Naive B cell (primary cell): ENCODE data around the gene MICAL3. TPM values are rescaled to one million over a fixed set of nuclear protein-coding genes. Genes with fewer than 3 reads are reported as not detected.

Experiments
- ATAC-seq, 2 donors: fragments of 150-1000 bp; cut with Tn5 transposase; 2 replicates each; pipeline ENCODE4 v1.10.0; 2021; ENCODE audit warnings: low read depth in 2 of 2, mild to moderate bottlenecking in 2 of 2, moderate library complexity in 2 of 2
- DNase-seq: peaks from one replicate; pipeline ENCODE4 v3.0.0; 2022
- H3K27ac Mint-ChIP-seq, 6 donors: one replicate each; pipeline ENCODE4 v1.8.0; 2020 to 2022; ENCODE audit warnings: mild to moderate bottlenecking in 6 of 6, mixed read lengths in 6 of 6, moderate library complexity in 5 of 6, inconsistent platforms in 2 of 6
- H3K27me3 Mint-ChIP-seq, 3 donors: one replicate each; pipeline ENCODE4 v1.8.0; 2021 to 2022; ENCODE audit warnings: mixed read lengths in 3 of 3, mild to moderate bottlenecking in 1 of 3
- H3K36me3 Mint-ChIP-seq, 2 donors: one replicate each; pipeline ENCODE4 v1.8.0; 2020 to 2022; ENCODE audit warnings: mixed read lengths in 2 of 2, inconsistent platforms in 1 of 2, mild to moderate bottlenecking in 1 of 2
- H3K4me1 Mint-ChIP-seq, 3 donors: one replicate each; pipeline ENCODE4 v1.8.0; 2020 to 2022; ENCODE audit warnings: mixed read lengths in 3 of 3, inconsistent platforms in 1 of 3, mild to moderate bottlenecking in 1 of 3, moderate library complexity in 1 of 3
- H3K4me3 Mint-ChIP-seq, 8 donors: one replicate each; pipeline ENCODE4 v1.8.0; 2020 to 2022; ENCODE audit warnings: mild to moderate bottlenecking in 8 of 8, mixed read lengths in 8 of 8, moderate library complexity in 8 of 8, inconsistent platforms in 2 of 8
- H3K9me3 Mint-ChIP-seq, 7 donors: one replicate each; pipeline ENCODE4 v1.8.0; 2020 to 2022; ENCODE audit warnings: mixed read lengths in 7 of 7, mild to moderate bottlenecking in 5 of 7, inconsistent platforms in 2 of 7, moderate library complexity in 1 of 7
- polyA plus RNA-seq, 6 donors: library from polyadenylated mRNA; unstranded; fragments of 300-500 nt; fragmentation: Illumina TruSeq; gene quantifications; one replicate each; pipeline ENCODE4 v1.2.3, GENCODE V29; 2021; ENCODE audit warnings: low read depth in 6 of 6

Gene MICAL3
- polyA plus RNA-seq, 6 donors from 2014 or later: 10.9 to 28.0 (median 15.6) TPM

DNA sequence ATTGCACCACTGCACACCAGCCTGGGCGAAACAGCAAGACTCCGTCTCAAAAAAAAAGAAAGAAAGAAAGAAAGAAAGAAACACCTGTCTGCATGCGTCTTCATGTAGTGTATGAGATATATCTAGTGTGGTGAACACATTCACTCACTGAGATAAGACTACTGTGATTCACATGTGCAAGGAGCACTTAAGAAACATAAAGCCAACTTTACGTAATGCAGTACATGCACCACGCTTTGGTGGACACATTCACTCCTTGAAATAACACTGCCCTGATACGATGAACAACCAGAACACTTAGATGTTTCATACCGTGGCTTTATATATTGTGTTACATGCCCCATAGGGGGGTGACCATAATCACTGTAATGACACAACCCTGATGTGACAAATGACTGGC is 96.0 kb downstream of the MICAL3 start:
- Mint-ChIP-seq H3K27me3 (no peaks in the 10 kb centered on the region), H3K4me3 (peak overlapping the region in 1 of 8 donors; percentile 4), H3K4me1 (peaks cover 28 to 74% (median 69%) of the 10 kb centered on the region in 3 donors), H3K9me3 (no peaks in the 10 kb centered on the region), H3K36me3 (peaks cover 0 to 5% of the 10 kb centered on the region in 2 donors), H3K27ac (peak overlapping the region in 1 of 6 donors; percentile 52)
- DNase-seq (no peak), ATAC-seq (no peak)

DNA sequence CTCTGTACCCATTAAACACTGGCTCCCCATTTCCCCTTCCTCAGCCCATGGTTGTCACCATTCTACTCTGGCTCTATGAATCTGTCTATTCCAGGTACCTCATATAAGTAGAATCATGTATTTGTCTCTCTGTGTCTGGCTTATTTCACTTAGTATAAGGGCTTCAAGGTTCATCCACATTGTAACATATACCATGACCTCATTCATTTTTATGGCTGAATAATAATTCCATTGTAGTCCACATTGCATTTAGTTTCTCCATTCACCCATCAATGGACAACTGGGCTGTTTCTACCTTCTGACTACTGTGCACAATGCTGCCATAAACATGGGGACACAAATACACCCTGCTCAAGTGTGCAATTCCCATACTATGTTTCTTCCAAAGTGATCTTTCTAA is 97.3 kb downstream of the MICAL3 start:
- Mint-ChIP-seq H3K27me3 (no peaks in the 10 kb centered on the region), H3K27ac (peak overlapping the region in 3 of 6 donors; percentile 40 to 70 (median 46)), H3K4me1 (peaks cover 14 to 70% (median 61%) of the 10 kb centered on the region in 3 donors), H3K9me3 (no peaks in the 10 kb centered on the region), H3K4me3 (peak overlapping the region in 3 of 8 donors; percentile 10 to 42 (median 40)), H3K36me3 (peaks cover 0 to 5% of the 10 kb centered on the region in 2 donors)
- DNase-seq (no peak), ATAC-seq (no peak)

- Mint-ChIP-seq H3K4me3 (peak overlapping the region in 1 of 8 donors; percentile 37), H3K27me3 (no peaks in the 10 kb centered on the region), H3K9me3 (no peaks in the 10 kb centered on the region), H3K36me3 (peaks cover 0 to 5% of the 10 kb centered on the region in 2 donors), H3K4me1 (peaks cover 9 to 70% (median 55%) of the 10 kb centered on the region in 3 donors), H3K27ac (peak overlapping the region in 3 of 6 donors; percentile 2 to 81 (median 46))
- DNase-seq (no peak), ATAC-seq (no peak)
Measured at GRCh38 chr22:17926516-17926915, 97.8 kb downstream of the MICAL3 start.

GRCh38 chr22:17925431-17925841 is 98.9 kb downstream of the MICAL3 start:
- Mint-ChIP-seq H3K4me1 (peaks cover 0 to 73% (median 46%) of the 10 kb centered on the region in 3 donors), H3K9me3 (no peaks in the 10 kb centered on the region), H3K27me3 (no peaks in the 10 kb centered on the region), H3K36me3 (peaks cover 0 to 5% of the 10 kb centered on the region in 2 donors), H3K4me3 (no peak overlapping the region), H3K27ac (peak overlapping the region in 1 of 6 donors; percentile 58)
- ATAC-seq (no peak), DNase-seq (no peak)

GRCh38 chr22:17924735-17925364 is 99.5 kb downstream of the MICAL3 start:
- Mint-ChIP-seq H3K4me1 (peaks cover 0 to 73% (median 40%) of the 10 kb centered on the region in 3 donors), H3K27ac (peak overlapping the region in 5 of 6 donors; percentile 6 to 69 (median 35)), H3K4me3 (peak overlapping the region in 1 of 8 donors; percentile 10), H3K9me3 (no peaks in the 10 kb centered on the region), H3K27me3 (no peaks in the 10 kb centered on the region), H3K36me3 (peaks cover 0 to 5% of the 10 kb centered on the region in 2 donors)
- ATAC-seq (no peak), DNase-seq (no peak)

DNA sequence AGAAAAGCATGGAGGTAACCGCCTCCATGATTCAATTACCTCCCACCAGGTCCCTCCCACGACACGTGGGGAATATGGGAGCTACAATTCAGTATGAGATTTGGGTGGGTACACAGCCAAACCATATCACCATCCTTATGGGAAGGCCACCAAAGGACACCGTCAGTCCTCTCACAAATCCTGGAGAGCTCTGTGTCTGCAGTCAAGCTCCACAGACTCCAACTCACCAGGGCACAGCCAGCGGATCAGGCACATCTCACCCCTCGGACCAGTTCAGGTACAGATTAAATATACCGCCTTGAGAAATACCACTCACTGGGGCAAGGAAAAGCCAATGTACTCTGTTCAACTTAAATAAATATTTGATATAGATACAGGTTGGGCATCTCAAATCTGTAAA is 100.3 kb downstream of the MICAL3 start:
- H3K4me1 Mint-ChIP-seq: peaks cover 0 to 73% (median 32%) of the 10 kb centered on the region in 3 donors
- H3K9me3 Mint-ChIP-seq: no peaks in the 10 kb centered on the region
- no peak for ATAC-seq
- peak overlapping the region in 3 of 6 donors; percentile 11 to 87 (median 74) for H3K27ac Mint-ChIP-seq
- no peak for DNase-seq
- H3K4me3 Mint-ChIP-seq: peak overlapping the region in 2 of 8 donors; percentile 26 to 49
- H3K27me3 Mint-ChIP-seq: no peaks in the 10 kb centered on the region
- H3K36me3 Mint-ChIP-seq: peaks cover 0 to 5% of the 10 kb centered on the region in 2 donors

DNA sequence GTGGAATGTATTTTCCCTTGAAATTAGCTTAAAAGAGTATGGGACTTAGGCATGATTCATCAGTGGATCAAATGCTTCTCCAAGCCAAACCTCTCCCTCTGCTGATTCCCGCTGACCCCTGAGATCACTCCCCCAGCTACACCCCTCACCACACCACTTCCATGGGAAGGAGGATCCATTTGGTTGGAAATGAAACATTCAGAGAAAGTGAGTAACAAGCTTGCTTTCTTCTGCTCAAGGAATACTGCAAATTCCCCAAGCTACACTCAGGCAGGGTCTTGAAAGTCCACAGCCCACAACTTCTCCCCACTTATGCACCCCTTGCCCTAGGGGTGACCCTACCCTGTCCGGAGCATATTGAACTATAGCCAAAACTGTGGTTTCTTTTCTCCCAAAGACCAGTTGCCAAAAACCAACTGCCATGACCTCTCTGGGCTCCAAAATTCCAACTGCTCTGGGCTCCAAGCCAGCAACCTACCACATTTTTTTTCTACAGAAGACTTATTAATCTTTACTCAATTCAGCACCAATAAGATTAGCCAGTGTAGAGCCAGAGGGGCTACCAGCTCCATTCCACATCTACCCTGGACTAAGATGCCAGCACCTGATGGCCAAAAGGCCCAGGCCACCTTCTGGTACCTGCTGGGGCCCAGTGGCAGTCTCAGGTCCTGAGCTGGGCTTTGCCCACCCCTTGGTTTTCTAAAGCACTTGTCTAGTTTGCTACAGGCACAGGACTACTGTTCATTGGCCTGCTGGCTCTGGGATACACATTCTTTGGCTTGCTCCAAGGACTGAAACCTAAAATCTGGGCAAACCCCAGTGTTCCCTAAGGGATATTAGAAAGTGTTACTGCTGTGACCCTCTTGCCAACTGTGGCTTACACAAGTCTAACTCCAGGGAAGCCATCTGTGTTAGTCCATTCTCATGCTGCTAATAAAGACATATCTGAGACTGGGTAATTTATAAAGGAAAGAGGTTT is 101.1 kb downstream of the MICAL3 start:
- peaks cover 0 to 5% of the 10 kb centered on the region in 2 donors for H3K36me3 Mint-ChIP-seq
- ATAC-seq (no peak), DNase-seq (no peak)
- H3K4me3 Mint-ChIP-seq: peak overlapping the region in 4 of 8 donors; percentile 6 to 41 (median 31)
- H3K27me3 Mint-ChIP-seq: no peaks in the 10 kb centered on the region
- H3K27ac Mint-ChIP-seq: peak overlapping the region in 5 of 6 donors; percentile 11 to 91 (median 79)
- no peaks in the 10 kb centered on the region for H3K9me3 Mint-ChIP-seq
- peaks cover 0 to 70% (median 28%) of the 10 kb centered on the region in 3 donors for H3K4me1 Mint-ChIP-seq

GRCh38 chr22:17921871-17922821 is 102.2 kb downstream of the MICAL3 start:
- H3K27me3 Mint-ChIP-seq: no peaks in the 10 kb centered on the region
- H3K27ac Mint-ChIP-seq: peak overlapping the region in 5 of 6 donors; percentile 56 to 94 (median 90)
- H3K36me3 Mint-ChIP-seq: no peaks in the 10 kb centered on the region
- no peaks in the 10 kb centered on the region for H3K9me3 Mint-ChIP-seq
- no peak for ATAC-seq
- peaks cover 0 to 63% (median 17%) of the 10 kb centered on the region in 3 donors for H3K4me1 Mint-ChIP-seq
- peak overlapping the region in 5 of 8 donors; percentile 27 to 81 (median 42) for H3K4me3 Mint-ChIP-seq
- DNase-seq: no peak

DNA sequence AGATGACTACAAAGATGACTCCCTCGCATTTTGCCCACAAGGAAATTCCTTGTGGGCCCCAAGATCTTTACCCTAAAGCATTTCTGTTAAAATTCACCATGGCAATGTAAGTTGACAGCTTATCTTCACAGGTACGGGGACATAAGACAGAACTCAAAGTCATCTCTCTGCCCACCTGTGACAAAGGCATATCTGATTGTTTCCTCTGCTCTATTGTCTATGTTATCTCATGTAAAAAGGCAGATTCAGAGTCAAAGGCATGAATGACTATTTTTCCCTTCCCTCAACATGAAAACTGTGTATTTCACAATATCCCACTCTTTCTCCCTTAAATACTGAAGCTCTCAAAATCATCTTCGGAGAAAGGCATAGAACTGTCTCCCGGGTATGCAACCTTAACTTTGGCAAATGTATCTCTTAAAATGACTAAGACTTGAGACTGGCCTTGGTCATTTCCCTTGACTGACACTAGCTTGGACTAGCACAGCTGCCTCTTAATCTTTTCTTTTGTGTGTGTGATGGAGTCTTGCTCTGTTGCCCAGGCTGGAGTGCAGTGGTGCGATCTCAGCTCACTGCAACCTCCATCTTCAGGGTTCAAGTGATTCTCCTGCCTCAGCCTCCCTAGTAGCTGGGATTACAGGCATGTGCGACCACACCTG is 103.2 kb downstream of the MICAL3 start:
- Mint-ChIP-seq H3K4me3 (peak overlapping the region in 6 of 8 donors; percentile 8 to 84 (median 48)), H3K9me3 (no peaks in the 10 kb centered on the region), H3K27ac (peak overlapping the region in 4 of 6 donors; percentile 59 to 93 (median 91)), H3K4me1 (peaks cover 0 to 53% (median 7%) of the 10 kb centered on the region in 3 donors), H3K27me3 (no peaks in the 10 kb centered on the region), H3K36me3 (no peaks in the 10 kb centered on the region)
- ATAC-seq (no peak), DNase-seq (no peak)

- ATAC-seq (peak; percentile 76 to 78), DNase-seq (peak; percentile 20)
- Mint-ChIP-seq H3K27ac (peak overlapping the region in 4 of 6 donors; percentile 59 to 92 (median 91)), H3K4me3 (peak overlapping the region in 6 of 8 donors; percentile 15 to 84 (median 68)), H3K4me1 (peaks cover 0 to 47% (median 0%) of the 10 kb centered on the region in 3 donors), H3K9me3 (no peaks in the 10 kb centered on the region), H3K27me3 (no peaks in the 10 kb centered on the region), H3K36me3 (no peaks in the 10 kb centered on the region)
Measured at GRCh38 chr22:17920145-17920605, 104.2 kb downstream of the MICAL3 start.

DNA sequence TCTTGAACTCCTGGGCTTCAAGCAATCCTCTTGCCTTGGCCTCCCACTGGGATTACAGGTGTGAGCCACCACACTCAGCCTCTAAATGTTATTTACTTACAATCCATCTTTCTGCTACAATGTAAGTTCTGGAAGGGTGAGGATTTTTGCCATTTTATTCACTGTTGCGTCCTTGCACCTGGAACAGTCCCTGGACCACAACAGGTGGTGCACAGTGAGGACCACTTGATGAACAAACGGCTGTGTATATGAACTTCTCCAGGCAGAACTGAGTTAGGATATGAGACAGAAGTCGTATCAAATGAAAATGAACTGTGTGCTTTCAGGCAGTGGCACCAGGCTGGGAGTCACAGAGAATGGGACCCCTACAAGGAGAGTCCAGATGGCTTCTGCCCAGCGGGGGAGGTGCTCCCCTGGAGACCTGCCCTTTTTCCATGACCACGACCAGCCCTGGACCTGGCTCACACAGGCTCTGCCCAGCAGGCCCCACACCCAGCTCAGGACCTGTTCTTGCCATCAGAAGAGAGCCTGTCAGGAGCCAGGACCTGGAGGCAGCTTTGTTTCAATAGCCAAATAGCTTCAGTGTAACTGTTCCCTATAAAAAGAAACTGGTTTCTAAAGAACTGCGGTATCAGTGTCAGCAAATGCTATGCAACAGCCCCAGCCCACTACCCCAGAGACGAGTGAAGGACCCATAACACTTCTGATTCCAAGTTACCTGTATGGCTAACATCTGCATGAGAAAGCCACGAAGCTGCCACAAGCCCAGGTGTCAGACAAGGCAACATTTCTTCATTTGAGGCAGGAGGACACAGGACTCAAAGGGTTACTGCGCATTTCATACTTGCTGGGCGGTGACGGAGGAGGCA is 104.9 kb downstream of the MICAL3 start:
- H3K27me3 Mint-ChIP-seq: no peaks in the 10 kb centered on the region
- DNase-seq (no peak), ATAC-seq (no peak)
- H3K36me3 Mint-ChIP-seq: no peaks in the 10 kb centered on the region
- H3K4me1 Mint-ChIP-seq: peaks cover 0 to 47% (median 4%) of the 10 kb centered on the region in 3 donors
- peak overlapping the region in 3 of 6 donors; percentile 88 to 93 (median 91) for H3K27ac Mint-ChIP-seq
- H3K9me3 Mint-ChIP-seq: no peaks in the 10 kb centered on the region
- peak overlapping the region in 5 of 8 donors; percentile 3 to 77 (median 26) for H3K4me3 Mint-ChIP-seq
